H1 (cell line): Measurements from ENCODE around the gene WIPF1. TPM values are rescaled to one million over a fixed set of nuclear protein-coding genes. Genes with fewer than 3 reads are reported as not detected.

ENCODE experiments used
- CEBPB ChIP-seq: IDR thresholded peaks from 2 replicates; pipeline ENCODE4 v1.6.1; 2012; ENCODE audit warnings: low read depth, low read length
- EP300 ChIP-seq, 2 experiments: IDR thresholded peaks; 1 replicate in 1 of 2; 2 replicates in 1 of 2; pipeline ENCODE4 v1.6.1; 2011 to 2012; ENCODE audit warnings: low read depth in 2 of 2, low read length in 2 of 2, mild to moderate bottlenecking in 2 of 2, borderline replicate concordance in 1 of 2, inconsistent platforms in 1 of 2, moderate library complexity in 1 of 2
- NRF1 ChIP-seq: IDR thresholded peaks from 2 replicates; pipeline ENCODE4 v1.6.1; 2011; ENCODE audit warnings: mild to moderate bottlenecking, low read depth, low read length, improper control_type of control experiment
- polyA plus RNA-seq, 7 experiments: library from polyadenylated mRNA; depleted of rRNA in 3 of 7; stranded (reverse) in 5 of 7; unstranded in 2 of 7; fragments of >200 nt in 5 of 7; fragments of 200-250 nt in 2 of 7; gene quantifications; 1 replicate in 5 of 7; 2 replicates in 1 of 7; 4 replicates in 1 of 7; pipeline versions ENCODE4 v1.2.1 to v1.2.3, GENCODE V29; 2011 to 2013; ENCODE audit warnings: missing spikeins in 2 of 7, mixed read lengths in 2 of 7
- total RNA-seq: library from RNA; stranded (reverse); fragmentation: NEBNext Ultra II Directional; extraction: Animal tissue kit (Norgen Biotek cat#: 25700); gene quantifications from 2 replicates; pipeline ENCODE4 v1.2.1, GENCODE V29; 2021

WIPF1 gene
- total and polyA plus RNA-seq, 2 of the 8 experiments (the other 6 are each of a cell fraction or from before 2014, with no cell fraction given) = 4.7 to 5.2 TPM

DNA sequence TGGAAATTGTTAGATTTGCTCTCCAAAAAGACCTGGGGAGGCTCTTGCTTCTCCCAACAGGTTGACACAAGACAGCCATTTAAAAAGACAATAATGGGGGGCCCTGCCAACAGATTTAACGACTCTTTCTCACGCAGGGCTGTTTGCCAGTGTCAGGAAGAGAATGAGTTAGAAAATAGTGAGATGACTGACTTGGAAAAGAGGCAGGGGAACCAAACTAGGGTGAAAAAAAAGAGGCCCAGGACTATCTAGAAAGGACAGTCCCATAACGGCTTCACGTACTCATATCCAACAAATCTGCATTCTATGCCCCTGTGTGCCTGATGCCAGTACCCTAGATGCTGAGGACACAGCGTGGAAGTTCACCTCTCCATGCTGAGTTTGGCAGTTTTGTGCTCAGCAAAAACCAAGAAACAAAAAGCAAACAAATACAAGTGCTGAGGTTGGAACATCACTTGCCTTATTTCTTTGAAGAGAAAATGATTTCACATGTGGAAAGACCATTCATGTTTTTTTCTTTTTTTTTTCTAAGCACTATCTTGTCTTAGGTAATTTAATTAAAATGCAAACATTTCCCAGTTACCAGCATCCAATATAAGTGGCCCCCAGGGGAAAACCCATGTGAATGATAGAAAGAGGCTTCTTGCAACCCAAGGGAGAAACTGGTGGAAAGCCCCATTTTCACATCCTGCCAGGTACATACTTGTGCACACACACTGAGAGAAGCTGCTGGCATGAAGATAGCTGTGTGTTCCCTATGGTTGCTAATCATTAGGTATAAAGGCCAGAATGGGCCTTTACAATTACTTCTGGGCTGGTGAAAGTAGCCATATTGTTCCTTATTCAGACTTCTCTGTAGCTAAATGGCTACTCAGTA is 10.6 kb upstream of the WIPF1 start (continued):
- TF ChIP-seq EP300 (IDR thresholded peaks at IDR 0.05; ENCODE audit: borderline replicate concordance in 1 of 2, low read depth in 2 of 2, low read length in 2 of 2) (no peak), CEBPB (no peak), NRF1 (no peak)
